A673 (cell line): ENCODE data around the gene MYD88.

Source experiments
- CTCF ChIP-seq: fragments of 300-800, 200-600 bp; sonication (generic); conservative IDR thresholded peaks from 2 replicates; pipeline ENCODE4 v1.5.1; 2017; ENCODE audit warnings: low read depth, mild to moderate bottlenecking, antibody characterized with exemption, low read length, moderate library complexity, mixed read lengths
- EZH2 ChIP-seq: fragments of 200-600 bp; sonication (generic); IDR thresholded peaks from 2 replicates; pipeline ENCODE4 v1.6.1; 2017; ENCODE audit warnings: borderline replicate concordance, low read depth, mild to moderate bottlenecking, mixed read lengths, antibody characterized with exemption, low read length; ENCODE audit not compliant: poor library complexity, severe bottlenecking

GRCh38 chr3:38127611-38128302 lies 10.7 kb upstream of the MYD88 start:
- no peak for TF ChIP-seq CTCF
- no peak for TF ChIP-seq EZH2
